Ovary (tissue), 9 donors: ENCODE results near the gene EIF2S3B. TPM values are rescaled to one million over a fixed set of nuclear protein-coding genes. Genes with fewer than 3 reads are reported as not detected.

Experiments
- DNase-seq, 5 donors: peaks; one replicate each; pipeline ENCODE4 v3.0.0-alpha.2; 2019 to 2020
- H3K27ac ChIP-seq, 2 donors: fragments of 200-600 bp; one replicate each; pipeline versions ENCODE4 v1.5.1 to v1.8.0; 2019 to 2022
- H3K27me3 ChIP-seq: fragments of 200-600 bp; one replicate; pipeline ENCODE4 v1.8.0; 2022
- H3K36me3 ChIP-seq: fragments of 200-600 bp; sonication (generic); one replicate; pipeline ENCODE4 v1.5.1; 2019
- H3K4me1 ChIP-seq: one replicate; pipeline ENCODE4 v1.8.1; 2013; ENCODE audit warnings: mild to moderate bottlenecking, moderate library complexity; ENCODE audit not compliant: insufficient read depth
- H3K4me3 ChIP-seq: fragments of 200-600 bp; sonication (generic); one replicate; pipeline ENCODE4 v1.5.1; 2017
- H3K9me3 ChIP-seq, 2 donors: fragments of 200-600 bp in 1 of 2; sonication (generic) in 1 of 2; one replicate each; pipeline versions ENCODE4 v1.5.1 to v1.8.1; 2013 to 2019; ENCODE audit warnings: mild to moderate bottlenecking in 1 of 2, moderate library complexity in 1 of 2
- EP300 ChIP-seq: sonication (generic); formaldehyde crosslinking; IDR thresholded peaks from one replicate; pipeline ENCODE4 v1.6.1; 2017; ENCODE audit warnings: antibody characterized with exemption
- POLR2A ChIP-seq: fragments of 450-650 bp; IDR thresholded peaks from one replicate; pipeline ENCODE4 v1.6.1; 2017; ENCODE audit warnings: antibody characterized with exemption, mild to moderate bottlenecking, moderate library complexity
- WGBS, 3 donors: extraction: QIAGEN DNeasy Blood & Tissue Kit in 1 of 3; methylation state at CpG; one replicate each; pipeline versions ENCODE4 v1.1.5 to v1.1.7; 2013 to 2017; 5-methylcytosine and 5-hydroxymethylcytosine counted together
- intact Hi-C, 4 donors: fragments of 100-400 bp; cut with DNase I; formaldehyde crosslinking; loops; one replicate each; pipeline versions ENCODE4 v1.11.0 to v1.15.1; 2022 to 2023
- polyA plus RNA-seq, 2 donors: library from polyadenylated mRNA; stranded (reverse); fragments of 200-250 nt in 1 of 2; fragments of 350-450 nt in 1 of 2; fragmentation: Illumina TruSeq in 1 of 2; extraction: RNeasy Lipid Tissue Mini Kit (QIAGEN cat#74804) in 1 of 2; gene quantifications; one replicate each; pipeline ENCODE4 v1.2.3, GENCODE V29; 2013 to 2014
- total RNA-seq, 7 donors: library from RNA; depleted of rRNA in 2 of 7; stranded (reverse); fragments of >200 nt in 2 of 7; fragmentation: NEBNext Ultra II Directional in 3 of 7; extraction: Animal tissue kit (Norgen Biotek cat#: 25700) in 3 of 7; gene quantifications; one replicate each; pipeline versions ENCODE4 v1.1.0 to v1.2.4, GENCODE V29; 2016 to 2023
- TF ChIP-seq, protein P1 (sequence below), 3 donors: fragments of 450-650 bp in 2 of 3; fragments of 200-600 bp in 1 of 3; IDR thresholded peaks; one replicate each; pipeline versions ENCODE4 v1.5.1 to v1.8.0; 2016 to 2022; ENCODE audit warnings: antibody characterized with exemption in 3 of 3, mild to moderate bottlenecking in 1 of 3
- donor health status: DM: no; HTN: no; CAD: no; lungs with moderate emphysema.
- donor health status: DM: no; HTN: no; CAD: no.
- donor health status: Bipolar disorder and iron deficiency.
- donor health status: DM: yes; HTN: yes; CAD: no.
- donor health status: DM: no; HTN: no; CAD: no.
- donor health status: DM: yes; HTN: yes; CAD: no.

Gene EIF2S3B
- total and polyA plus RNA-seq, 9 donors = 0.23 to 4.5 (median 1.1) TPM

DNA sequence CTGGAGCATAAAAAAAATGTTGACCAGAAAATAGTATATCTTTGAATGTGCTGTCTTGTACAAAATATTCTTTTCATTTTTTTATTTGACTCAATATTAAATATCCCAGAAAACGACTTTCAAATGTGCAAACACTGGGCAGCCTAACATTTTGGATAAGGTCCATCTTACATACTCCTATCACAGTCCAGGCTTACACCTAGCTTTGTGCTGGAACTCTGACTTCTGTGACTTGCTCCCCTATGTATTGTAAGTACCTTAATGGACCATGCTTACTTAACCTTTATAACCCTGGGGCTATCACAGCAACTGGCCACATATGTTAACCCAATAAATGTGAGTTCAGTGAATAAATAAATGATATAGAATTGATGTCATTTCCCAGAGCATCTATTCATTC, 7.6 kb upstream of the EIF2S3B start:
- Histone ChIP-seq H3K4me3 (no peak overlapping the region), H3K27me3 (no peaks in the 10 kb centered on the region), H3K4me1 (no peaks in the 10 kb centered on the region), H3K9me3 (no peaks in the 10 kb centered on the region), H3K36me3 (no peaks in the 10 kb centered on the region), H3K27ac (no peak overlapping the region)
- no peak for DNase-seq
- TF ChIP-seq POLR2A (no peak), EP300 (no peak)
- TF ChIP-seq, protein P1, sequence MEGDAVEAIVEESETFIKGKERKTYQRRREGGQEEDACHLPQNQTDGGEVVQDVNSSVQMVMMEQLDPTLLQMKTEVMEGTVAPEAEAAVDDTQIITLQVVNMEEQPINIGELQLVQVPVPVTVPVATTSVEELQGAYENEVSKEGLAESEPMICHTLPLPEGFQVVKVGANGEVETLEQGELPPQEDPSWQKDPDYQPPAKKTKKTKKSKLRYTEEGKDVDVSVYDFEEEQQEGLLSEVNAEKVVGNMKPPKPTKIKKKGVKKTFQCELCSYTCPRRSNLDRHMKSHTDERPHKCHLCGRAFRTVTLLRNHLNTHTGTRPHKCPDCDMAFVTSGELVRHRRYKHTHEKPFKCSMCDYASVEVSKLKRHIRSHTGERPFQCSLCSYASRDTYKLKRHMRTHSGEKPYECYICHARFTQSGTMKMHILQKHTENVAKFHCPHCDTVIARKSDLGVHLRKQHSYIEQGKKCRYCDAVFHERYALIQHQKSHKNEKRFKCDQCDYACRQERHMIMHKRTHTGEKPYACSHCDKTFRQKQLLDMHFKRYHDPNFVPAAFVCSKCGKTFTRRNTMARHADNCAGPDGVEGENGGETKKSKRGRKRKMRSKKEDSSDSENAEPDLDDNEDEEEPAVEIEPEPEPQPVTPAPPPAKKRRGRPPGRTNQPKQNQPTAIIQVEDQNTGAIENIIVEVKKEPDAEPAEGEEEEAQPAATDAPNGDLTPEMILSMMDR (IDR thresholded peaks at IDR 0.05) = no peak
- intact Hi-C loops = no loop called here
- 12 to 27% (median 14%) methylated on average over 1 of the region's 1 CpG for WGBS, 3 donors

GRCh38 chr12:10501030-10501429, 4.7 kb upstream of the EIF2S3B start:
- no peak for DNase-seq
- Histone ChIP-seq H3K36me3 (no peaks in the 10 kb centered on the region), H3K27ac (no peak overlapping the region), H3K4me3 (no peak overlapping the region), H3K4me1 (no peaks in the 10 kb centered on the region), H3K9me3 (no peaks in the 10 kb centered on the region), H3K27me3 (no peaks in the 10 kb centered on the region)
- intact Hi-C loops = no loop called here
- WGBS, 3 donors = 22 to 34% (median 24%) methylated on average over 3 of the region's 3 CpGs
- TF ChIP-seq, protein P1 (IDR thresholded peaks at IDR 0.05) = no peak
- no peak for TF ChIP-seq POLR2A
- no peak for TF ChIP-seq EP300

DNA sequence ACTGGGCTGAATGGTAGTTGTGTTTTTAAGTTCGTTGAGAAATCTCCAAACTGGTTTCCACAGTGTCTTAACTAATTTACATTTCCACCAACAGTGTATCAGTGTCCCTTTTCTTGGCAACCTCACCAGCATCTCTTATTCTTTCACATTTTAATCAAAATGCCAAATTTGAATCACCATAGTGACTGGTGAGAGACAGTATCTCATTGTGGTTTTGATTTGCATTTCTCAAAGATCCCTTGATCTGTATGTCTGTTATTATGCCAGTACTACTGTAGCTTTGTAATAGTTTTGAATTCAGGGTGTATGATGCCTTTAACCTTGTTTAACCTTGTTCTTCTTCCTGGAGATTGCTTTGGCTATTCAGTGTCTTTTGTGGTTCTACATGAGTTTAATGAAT, 2.2 kb upstream of the EIF2S3B start:
- Histone ChIP-seq H3K4me1 (no peaks in the 10 kb centered on the region), H3K36me3 (no peaks in the 10 kb centered on the region), H3K4me3 (no peak overlapping the region), H3K9me3 (no peaks in the 10 kb centered on the region), H3K27ac (no peak overlapping the region), H3K27me3 (no peaks in the 10 kb centered on the region)
- no peak for DNase-seq
- intact Hi-C loops = no loop called here
- TF ChIP-seq POLR2A (no peak), EP300 (no peak)
- TF ChIP-seq, protein P1 (IDR thresholded peaks at IDR 0.05) = no peak
- WGBS, 3 donors = 78 to 83% (median 82%) methylated on average over 1 of the region's 1 CpG

DNA sequence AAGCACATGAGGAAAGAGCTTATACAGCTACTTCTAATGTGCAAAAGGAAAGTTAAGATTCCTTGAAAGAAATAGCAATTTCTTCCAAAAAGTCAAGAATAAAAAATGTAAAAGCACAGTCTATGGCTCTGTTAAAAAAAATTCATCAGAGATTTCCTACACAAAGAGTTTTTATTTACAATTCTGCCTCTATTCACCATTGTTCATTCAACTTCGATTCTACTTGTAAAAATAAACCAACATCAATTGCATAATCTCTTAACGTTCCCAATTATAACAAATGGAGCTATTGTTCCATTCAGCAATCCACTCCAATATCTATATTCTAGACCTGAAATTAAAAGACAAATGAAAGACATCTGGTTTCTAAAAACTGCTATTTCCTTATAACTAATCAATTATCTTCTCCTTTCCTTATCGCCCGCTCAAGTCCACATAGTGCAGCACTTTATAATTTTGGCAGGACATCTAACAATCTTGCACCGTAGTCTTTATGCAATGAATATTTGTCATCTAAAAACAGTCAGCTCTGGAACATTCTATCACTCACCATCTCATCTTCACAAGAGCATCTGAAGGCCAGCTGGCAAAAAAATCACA, 6.2 kb downstream of the EIF2S3B start:
- TF ChIP-seq EP300 (no peak), POLR2A (no peak)
- TF ChIP-seq, protein P1 (IDR thresholded peaks at IDR 0.05) = no peak
- no peaks in the 10 kb centered on the region for H3K27me3 ChIP-seq
- H3K36me3 ChIP-seq = no peaks in the 10 kb centered on the region
- 73 to 79% (median 78%) methylated on average over 5 of the region's 5 CpGs for WGBS, 3 donors
- intact Hi-C loops = no loop called here
- no peak for DNase-seq
- no peak overlapping the region for H3K27ac ChIP-seq
- no peak overlapping the region for H3K4me3 ChIP-seq
- H3K9me3 ChIP-seq = no peaks in the 10 kb centered on the region
- H3K4me1 ChIP-seq = no peaks in the 10 kb centered on the region
